H54 (cell line): ENCODE data around the gene CELA3B.
"Not testable (repeated sequence)": the region's sequence is repeated elsewhere in the genome, so short reads cannot be mapped to it uniquely, and the experiment has no call there.

Source experiments
- DNase-seq: peaks from one replicate; pipeline ENCODE4 v3.0.0; 2011; ENCODE audit warnings: low spot score, mixed read lengths; ENCODE audit not compliant: insufficient read length
- FAIRE-seq: peaks from 3 replicates; lab custom pipeline; 2011; peaks lifted over from hg19 to GRCh38; lab: Jason Lieb, UNC
- POLR2A ChIP-seq: IDR thresholded peaks from 2 replicates; pipeline ENCODE4 v1.6.1; 2011; ENCODE audit warnings: low read depth, mild to moderate bottlenecking, low read length

The CELA3B gene

DNA sequence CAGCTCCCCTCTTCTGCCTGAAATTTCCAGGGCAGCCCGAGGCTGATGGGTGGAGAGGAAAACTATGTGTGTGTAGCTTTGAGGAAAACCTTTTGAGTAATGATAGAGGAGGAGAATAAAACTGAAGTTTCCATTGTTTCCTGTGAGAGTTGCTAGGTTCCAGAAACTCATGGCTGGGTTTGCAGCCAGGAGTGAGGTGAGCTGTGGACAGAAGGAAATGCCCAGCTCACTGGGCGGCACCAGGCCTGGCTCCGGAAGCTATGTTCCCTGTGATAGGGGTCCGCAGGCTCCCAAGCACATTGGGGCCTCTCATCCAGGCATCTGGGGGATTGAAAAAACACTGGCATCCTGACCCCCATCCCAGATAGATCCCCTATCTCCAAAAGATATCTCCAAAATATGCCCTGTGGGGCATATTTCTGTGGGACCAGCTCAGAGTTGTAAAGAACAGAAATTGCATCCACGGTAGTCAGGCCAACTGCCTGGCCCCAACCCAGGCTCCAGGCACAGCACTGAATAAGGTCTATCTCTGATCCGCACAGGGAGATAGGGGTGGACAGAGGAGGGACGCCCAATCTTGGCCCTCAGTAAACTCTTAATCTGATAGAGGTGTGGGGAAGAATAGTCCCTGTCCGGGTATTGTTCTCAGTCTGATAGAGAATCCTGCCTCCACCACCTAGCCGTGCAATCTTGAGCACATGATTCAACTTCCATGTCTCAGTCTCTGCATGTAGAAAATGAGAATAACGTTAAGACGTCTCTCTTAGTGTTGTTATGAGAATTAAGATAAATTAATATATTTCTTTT, 37.9 kb upstream of the CELA3B start:
- FAIRE-seq (no peak), DNase-seq (no peak)
- TF ChIP-seq POLR2A, result no peak

GRCh38 chr1:21939650-21940374, 37.0 kb upstream of the CELA3B start:
- no peak for TF ChIP-seq POLR2A
- FAIRE-seq (no peak), DNase-seq (no peak)

GRCh38 chr1:21940492-21940891, 36.3 kb upstream of the CELA3B start:
- DNase-seq (no peak), FAIRE-seq (no peak)
- no peak for TF ChIP-seq POLR2A

DNA sequence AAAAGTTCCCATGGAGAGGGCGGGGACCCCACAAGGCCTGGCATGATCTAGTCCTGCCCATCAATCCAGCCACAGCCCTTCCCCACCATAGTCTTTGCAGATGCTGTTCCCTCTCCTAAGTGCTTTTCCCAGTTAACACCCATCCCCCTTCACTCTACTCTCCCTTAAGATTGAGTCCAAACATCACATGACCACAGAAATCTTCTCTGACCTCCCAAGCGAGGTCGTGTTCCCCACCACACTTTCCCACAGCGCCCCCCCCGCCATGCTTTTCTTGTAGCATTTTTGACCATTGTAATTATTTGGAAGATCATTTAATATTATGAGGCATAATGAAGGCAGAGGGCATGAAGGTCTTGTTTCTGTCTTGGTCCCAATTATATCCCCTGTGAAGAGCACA, 35.5 kb upstream of the CELA3B start:
- no peak for FAIRE-seq
- TF ChIP-seq POLR2A, result no peak
- no peak for DNase-seq

- DNase-seq, result no peak
- no peak for FAIRE-seq
- TF ChIP-seq POLR2A, result no peak
Observed at GRCh38 chr1:21942464-21942863, 34.4 kb upstream of the CELA3B start.

DNA sequence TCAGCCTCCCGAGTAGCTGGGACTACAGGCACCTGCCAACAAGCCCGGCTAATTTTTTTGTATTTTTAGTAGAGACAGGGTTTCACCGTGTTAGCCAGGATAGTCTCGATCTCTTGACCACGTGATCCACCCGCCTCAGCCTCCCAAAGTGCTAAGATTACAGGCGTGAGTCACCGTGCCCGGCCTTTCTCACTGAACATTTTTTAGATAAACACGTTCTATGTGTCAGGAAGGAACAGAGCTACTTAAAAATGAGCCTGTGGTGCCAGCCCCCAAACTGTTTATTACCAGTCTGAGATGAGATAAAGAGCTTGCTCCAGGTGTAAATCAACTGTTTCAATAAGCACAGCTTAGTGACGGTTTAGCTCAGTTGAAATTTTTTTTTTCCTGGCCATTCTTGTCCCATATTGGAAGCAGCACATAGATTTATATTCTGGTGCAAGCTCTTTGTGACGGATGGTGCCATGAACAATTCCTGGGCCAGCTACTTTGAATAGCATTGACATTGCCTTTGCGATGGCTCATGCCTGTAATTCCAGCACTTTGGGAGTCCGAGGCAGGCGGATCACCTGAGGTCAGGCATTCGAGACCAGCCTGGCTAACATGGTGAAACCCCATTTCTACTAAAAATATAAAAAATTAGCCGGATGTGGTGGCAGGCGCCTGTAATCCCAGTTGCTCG, 33.7 kb upstream of the CELA3B start:
- not testable (repeated sequence) for FAIRE-seq, DNase-seq

DNA sequence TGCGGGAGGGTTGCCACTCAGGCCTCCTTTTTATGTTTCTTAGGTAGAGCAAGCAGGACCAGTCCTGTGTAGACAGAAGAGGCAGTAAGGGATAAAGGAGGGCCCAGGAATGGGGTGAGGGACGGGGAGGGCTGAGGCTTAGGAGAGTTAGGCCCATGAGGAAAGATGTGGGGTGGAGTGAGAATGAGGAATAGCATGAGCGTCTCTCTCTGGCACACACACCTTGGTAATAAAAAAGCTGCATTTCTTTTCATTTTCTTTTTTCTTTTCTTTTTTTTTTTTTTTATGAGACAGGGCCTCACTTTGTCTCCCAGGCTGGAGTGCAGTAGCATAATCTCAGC, 32.1 kb upstream of the CELA3B start:
- FAIRE-seq (no peak), DNase-seq (no peak)
- no peak for TF ChIP-seq POLR2A

- DNase-seq (no peak), FAIRE-seq (no peak)
- no peak for TF ChIP-seq POLR2A
Observed at GRCh38 chr1:21946836-21947587, 29.8 kb upstream of the CELA3B start.

GRCh38 chr1:21950734-21951133, 26.1 kb upstream of the CELA3B start:
- no peak for FAIRE-seq
- no peak for TF ChIP-seq POLR2A
- DNase-seq, result no peak

- TF ChIP-seq POLR2A, result no peak
Observed at GRCh38 chr1:21951226-21951870, 25.5 kb upstream of the CELA3B start.

DNA sequence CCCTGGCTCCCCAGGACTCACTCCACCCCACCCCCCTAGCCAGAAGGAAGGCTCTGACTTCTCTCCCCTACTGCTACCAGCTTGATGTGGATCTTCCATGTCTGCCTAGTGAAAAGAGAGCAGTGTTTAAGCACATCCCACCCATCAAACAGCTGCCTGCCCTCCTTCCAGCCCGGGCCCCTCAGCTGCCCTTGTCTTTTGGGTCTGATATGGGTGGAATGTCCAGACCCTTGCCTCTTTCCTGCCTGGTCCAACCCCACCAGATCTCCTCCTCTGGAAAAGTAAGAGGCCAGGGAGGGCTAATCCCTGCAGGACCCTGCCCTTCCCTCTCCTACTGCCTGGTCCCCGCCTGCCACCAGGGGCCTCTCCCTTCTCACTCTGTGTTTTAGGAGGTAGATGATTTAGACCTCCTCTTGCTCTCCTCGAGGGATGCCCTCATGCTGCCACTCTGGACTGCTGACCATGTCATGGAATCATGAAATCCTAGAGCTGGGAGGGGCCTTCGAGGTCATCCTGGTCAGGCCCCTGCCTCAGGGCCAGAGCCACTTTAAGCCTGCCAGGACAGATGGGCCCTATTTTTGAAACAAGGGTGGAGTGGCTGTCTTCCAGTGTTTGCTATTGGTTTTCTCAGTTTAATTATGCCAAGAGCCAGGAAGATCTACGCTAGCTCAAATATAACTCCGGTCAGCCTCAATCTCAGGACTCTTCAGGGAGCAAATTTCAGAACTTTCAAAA, 23.9 kb upstream of the CELA3B start:
- FAIRE-seq, result no peak
- no peak for TF ChIP-seq POLR2A
- DNase-seq, result no peak

More at GRCh38 chr1:21951226-21951870, 25.5 kb upstream of the CELA3B start:
- FAIRE-seq, result no peak
- no peak for DNase-seq

DNA sequence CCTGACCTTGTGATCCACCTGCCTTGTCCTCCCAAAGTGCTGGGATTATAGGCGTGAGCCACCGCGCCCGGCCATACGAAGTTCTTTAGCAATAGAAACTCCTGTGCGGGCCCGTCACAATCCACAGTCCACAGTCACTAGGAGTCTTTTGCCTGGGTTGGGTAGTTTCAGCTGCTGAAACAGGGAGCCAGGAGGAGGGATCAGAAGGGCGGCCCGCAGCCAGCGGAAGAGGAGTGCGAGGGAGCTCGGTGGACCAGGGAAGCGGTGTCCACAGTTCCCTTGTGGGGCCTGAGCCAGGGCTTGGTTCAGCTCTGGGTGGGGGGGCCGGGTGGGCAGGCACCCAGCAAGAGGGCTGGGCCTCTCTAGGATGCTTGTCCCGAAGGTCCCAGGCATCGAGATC, 21.8 kb upstream of the CELA3B start:
- FAIRE-seq (no peak), DNase-seq (no peak)
- no peak for TF ChIP-seq POLR2A
